Parathyroid adenoma (tissue), 2 donors: ENCODE measurements around the gene MRPS7.

Experiments used
- H2AFZ ChIP-seq: fragments of 300-600 bp; sonication (generic); one replicate; pipeline ENCODE4 v1.7.0; 2017; ENCODE audit warnings: antibody characterized with exemption, mild to moderate bottlenecking
- H3K27ac ChIP-seq: fragments of 300-600 bp; sonication (generic); one replicate; pipeline ENCODE4 v1.7.0; 2017
- H3K27me3 ChIP-seq: fragments of 300-600 bp; sonication (generic); one replicate; pipeline ENCODE4 v1.7.0; 2017; ENCODE audit warnings: low read length; ENCODE audit not compliant: control insufficient read depth, insufficient read depth
- H3K36me3 ChIP-seq: fragments of 300-600 bp; sonication (generic); one replicate; pipeline ENCODE4 v1.7.0; 2017; ENCODE audit warnings: low read length; ENCODE audit not compliant: control insufficient read depth, insufficient read depth
- H3K4me1 ChIP-seq: fragments of 300-600 bp; sonication (generic); one replicate; pipeline ENCODE4 v1.7.0; 2017; ENCODE audit warnings: control low read depth
- H3K4me2 ChIP-seq: fragments of 300-600 bp; sonication (generic); one replicate; pipeline ENCODE4 v1.7.0; 2017; ENCODE audit warnings: low read length
- H3K4me3 ChIP-seq: fragments of 300-600 bp; sonication (generic); one replicate; pipeline ENCODE4 v1.7.0; 2017; ENCODE audit warnings: low read depth, low read length
- H3K79me2 ChIP-seq: fragments of 300-600 bp; sonication (generic); one replicate; pipeline ENCODE4 v1.7.0; 2017; ENCODE audit warnings: control low read depth
- H3K9ac ChIP-seq: fragments of 300-600 bp; sonication (generic); one replicate; pipeline ENCODE4 v1.7.0; 2017; ENCODE audit warnings: mild to moderate bottlenecking
- H3K9me3 ChIP-seq: fragments of 300-600 bp; sonication (generic); one replicate; pipeline ENCODE4 v1.7.0; 2017; ENCODE audit warnings: low read length; ENCODE audit not compliant: control insufficient read depth
- CTCF ChIP-seq: fragments of 300-600 bp; sonication (generic); IDR thresholded peaks from one replicate; pipeline ENCODE4 v1.7.0; 2017; ENCODE audit warnings: antibody characterized with exemption, mild to moderate bottlenecking
- donor health status: primary hyperparathyroidism.

The MRPS7 gene

GRCh38 chr17:75315541-75316243, 54.0 kb downstream of the MRPS7 start:
- H3K4me3 ChIP-seq: no peak overlapping the region
- no peaks in the 10 kb centered on the region for H3K9me3 ChIP-seq
- H3K27me3 ChIP-seq: no peaks in the 10 kb centered on the region
- H3K4me2 ChIP-seq: no peak overlapping the region
- H2AFZ ChIP-seq: no peak overlapping the region
- no peak for TF ChIP-seq CTCF
- H3K36me3 ChIP-seq: no peaks in the 10 kb centered on the region
- H3K9ac ChIP-seq: no peak overlapping the region
- no peak overlapping the region for H3K27ac ChIP-seq
- peaks cover 3% of the 10 kb centered on the region for H3K79me2 ChIP-seq
- no peaks in the 10 kb centered on the region for H3K4me1 ChIP-seq
